HL-60/S4 treated with phorbol 12-myristate 13-acetate at 8.2 ng/mL for 4 days and 3 days (cell line): ENCODE results near the gene RNF130.

Experiments
- in situ Hi-C: fragments of 300-500 bp; cut with MboI; formaldehyde crosslinking; loops from 2 replicates; pipeline ENCODE4 v1.15.0; 2022; ENCODE audit warnings: low sequenced_read_pairs

The RNF130 gene

DNA sequence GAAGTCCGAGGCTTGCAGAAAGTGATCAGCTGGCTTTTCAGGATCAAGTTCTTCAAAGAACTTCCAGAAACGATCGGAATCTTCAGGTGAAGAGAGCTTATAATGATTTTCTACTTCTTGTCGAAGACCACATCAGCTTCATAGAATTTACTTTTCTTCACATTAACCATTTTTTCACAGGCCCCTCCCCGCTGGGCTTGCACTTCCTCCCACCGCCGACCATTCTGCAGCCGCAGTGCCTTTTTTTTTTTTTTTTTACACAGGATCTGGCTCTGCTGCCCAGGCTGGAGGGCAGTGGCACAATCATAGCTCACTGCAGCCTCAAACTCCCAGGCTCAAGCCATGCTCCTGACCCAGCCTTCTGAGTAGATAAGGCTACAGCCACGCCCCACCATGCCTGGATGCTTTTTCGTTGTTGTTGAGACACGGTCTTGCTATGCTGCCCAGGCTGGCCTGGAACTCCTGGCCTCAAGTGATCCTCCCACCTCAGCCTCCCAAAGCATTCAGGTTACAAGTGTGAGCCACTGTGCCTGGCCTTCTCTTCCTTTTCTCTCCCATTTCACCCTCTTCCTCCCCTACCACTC, 15.3 kb upstream of the RNF130 start:
- in situ Hi-C loops, result no loop called here

DNA sequence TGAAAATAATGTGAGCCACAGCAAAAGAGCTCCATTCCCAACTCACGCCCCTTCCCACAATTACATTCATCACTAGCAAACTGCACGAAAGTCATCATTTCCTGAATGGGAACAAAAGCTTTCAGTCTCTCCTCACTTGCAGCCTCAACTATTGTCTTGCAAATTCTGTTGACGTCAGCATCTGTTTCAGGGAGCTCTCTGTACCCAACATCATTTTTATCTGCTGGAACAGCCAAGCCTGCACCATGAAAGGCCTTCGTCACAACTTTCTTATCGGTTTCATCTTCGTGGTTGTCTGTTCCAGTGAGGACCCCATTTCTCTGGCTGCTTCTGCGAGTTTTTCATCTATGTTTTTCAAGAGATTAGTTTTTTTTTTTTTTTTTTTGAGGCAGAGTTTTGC, 14.3 kb upstream of the RNF130 start:
- in situ Hi-C loops, result no loop called here

DNA sequence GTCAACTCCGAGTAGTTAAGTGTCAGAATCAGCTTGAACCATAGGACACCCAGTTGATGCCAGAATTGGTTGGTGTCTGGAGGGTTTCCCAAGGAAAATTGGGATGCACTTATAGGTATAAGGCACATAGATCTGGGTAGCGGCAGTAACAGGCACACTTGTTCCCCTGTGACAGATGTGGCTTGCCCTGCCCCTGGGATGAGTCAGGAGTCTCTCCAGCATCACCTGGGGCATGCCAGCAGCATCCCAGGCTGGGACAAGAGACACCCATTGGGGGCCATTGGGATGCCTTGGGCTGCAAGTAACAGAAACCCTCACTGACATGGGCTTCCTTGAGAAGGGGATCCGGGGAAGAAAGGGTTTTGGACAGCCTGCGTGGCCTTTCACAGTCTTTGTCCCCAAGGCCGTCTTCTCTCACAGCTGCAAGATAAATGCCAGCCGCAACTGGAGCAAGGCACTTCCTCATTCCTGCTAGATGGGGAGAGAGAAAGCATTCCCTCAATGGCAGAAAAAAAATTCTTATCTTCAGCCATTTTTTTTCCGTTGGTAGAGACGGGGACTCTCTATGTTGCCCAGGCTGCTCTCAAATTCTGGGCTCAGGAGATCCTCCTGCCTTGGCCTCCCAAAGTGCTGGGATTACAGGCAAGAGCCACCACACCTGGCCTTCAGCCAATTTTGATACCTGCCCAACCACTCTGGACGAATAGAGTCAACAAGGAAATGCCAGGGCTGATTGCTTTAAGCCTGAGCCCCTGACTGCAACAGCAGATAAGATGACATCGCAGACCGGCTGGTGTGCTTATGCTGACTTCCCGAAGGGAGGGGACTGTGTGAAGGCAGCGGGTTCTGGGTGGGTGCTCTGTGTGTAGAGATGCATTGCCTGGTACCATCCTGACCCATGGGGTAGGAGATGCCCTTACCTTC, 13.3 kb upstream of the RNF130 start:
- in situ Hi-C loops, result no loop called here

DNA sequence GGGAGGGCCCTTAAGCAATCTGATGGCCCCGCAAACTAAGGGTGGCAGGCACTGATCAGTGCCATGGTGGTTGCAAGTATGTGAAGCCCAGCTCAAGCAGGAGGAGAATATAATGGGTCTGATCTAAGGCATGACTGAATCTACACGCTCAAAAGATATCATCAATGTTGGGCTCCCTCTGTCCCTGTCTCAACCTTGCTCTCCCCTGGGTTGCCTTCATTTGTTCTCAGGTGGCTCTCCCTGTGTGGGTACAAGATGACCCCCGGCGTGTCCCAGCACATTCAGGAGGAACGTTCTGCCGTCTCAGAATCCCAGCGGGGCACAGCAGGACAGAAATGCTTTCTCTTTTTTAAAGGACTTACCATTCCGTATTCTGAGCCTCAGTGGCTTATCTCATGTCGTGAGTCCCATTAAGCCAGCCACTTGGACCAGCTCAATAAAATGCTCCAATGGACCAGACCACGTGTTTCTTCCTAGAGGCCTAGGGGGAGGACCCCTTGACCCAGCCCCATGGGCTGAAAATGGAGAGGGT, 12.0 kb upstream of the RNF130 start:
- in situ Hi-C loops, result no loop called here

DNA sequence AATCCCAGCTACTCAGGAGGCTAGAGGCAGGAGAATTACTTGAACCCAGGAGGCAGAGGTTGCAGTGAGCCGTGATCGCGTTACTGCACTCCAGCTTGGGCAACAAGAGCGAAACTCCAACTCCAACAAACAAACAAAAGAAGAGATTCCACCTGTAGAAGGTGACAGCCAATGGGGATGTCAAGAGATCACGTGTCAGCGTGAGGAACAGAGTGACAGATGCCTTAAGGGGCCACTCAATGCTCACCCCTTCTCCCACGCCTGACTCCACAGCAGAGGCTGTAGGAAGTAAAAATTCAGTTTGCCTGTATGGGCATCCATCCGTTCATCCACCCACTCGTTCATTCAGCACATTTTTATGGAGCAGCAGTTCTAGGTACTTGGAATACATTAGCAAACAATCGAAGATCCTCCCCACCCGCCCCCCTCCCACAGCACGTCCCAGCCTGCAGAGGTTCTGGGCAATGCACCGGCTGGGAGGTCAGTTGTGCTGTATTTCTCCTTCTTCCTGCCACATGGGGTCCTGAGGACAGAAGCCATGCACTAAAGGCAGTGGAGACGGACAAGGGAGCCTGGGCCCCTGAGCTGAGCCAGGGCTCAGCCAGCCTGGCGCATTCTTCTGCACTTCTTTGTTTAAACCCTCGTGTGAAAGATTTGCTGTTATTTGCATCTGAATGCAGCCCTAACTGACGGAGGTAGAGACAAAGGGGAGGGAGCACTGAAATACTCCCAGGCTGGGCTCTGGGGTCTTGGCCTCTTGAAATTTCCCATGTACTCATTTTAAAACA, 11.3 kb upstream of the RNF130 start:
- in situ Hi-C loops, result no loop called here

DNA sequence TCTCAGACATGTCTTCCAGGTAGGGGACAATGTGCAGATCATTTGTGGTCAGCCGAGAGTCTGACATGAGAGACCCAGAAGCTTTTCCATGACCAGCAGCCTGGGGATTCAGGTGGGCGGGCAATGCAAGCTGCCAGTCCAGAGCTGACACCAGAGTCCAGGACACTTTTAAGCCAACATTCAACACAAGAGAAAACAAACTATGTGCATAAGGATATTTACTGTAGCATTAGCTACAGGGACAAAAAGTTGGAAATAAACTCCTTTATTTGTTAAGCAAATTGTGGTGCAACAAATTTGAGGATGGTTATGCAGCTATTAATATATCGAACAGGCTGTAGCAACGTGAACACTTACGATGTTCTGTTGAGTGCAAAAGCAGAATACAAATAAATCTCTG, 9.9 kb upstream of the RNF130 start:
- in situ Hi-C loops, result no loop called here

DNA sequence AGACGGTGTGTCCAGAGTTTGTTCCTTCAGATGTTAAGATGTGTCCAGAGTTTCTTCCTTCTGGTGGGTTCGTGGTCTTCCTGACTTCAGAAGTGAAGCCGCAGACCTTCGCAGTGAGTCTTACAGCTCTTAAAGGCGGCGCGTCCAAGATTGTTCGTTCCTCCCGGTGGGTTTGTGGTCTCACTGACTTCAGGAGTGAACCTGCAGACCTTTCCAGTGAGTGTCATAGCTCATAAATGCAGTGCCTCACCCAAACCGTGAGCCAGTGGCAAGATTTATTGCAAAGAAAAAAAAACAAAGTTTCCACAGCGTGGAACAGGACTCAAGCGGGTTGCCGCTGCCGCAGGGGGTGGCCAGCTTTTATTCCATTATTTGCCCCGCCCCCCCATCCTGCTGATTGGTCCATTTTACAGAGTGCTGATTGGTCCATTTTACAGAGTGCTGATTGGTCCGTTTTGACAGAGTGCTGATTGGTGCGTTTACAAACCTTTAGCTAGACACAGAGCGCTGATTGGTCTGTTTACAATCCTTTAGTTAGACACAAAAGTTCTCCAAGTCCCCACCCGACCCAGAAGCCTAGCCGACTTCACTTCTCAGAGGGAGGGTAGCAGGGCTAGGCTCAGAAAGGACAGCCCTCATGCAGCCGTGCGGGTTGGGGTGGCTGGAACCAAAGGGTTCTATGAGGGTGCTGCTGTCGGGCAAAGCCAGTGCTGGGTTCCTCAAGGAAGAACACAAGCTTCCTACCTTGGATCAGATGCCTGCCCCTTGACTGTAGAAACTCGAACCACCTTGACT, 9.1 kb upstream of the RNF130 start:
- in situ Hi-C loops, result no loop called here

DNA sequence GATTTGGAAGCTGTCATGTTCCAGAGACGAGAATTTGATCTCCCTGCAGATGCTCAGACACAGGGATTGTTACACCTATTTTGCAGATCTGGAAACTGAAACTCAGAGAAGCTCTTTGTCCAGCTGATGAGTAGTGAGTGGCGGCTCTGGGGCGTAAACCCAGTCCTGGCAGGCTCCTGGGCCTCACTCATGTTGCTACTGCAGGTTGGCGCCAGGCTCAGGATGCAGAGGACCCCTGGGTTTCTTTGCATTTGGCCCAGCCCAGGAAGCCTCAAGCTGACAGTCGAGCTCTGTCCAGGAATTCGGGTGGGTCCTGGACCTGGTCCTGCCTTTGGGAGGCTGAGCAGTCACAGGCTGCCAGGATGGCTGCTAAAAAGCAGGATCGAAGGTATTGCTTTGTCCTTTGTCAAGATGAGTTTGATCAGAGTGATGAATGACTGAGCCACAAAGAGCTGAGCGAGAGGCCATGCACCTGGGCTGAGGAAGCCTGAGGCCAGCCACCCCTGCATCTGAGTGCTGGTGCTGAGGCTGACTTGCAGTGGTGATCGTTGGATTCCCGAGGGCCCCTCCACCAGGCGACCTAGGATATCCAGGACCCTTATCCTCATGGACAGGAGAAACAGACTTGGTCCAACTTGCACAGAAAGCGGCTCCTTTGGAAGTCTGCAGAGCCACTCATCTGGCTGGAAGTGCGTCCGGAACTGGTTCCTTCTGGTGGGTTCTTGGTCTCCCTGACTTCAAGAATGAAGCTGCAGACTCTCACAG, 8.3 kb upstream of the RNF130 start:
- in situ Hi-C loops, result no loop called here

DNA sequence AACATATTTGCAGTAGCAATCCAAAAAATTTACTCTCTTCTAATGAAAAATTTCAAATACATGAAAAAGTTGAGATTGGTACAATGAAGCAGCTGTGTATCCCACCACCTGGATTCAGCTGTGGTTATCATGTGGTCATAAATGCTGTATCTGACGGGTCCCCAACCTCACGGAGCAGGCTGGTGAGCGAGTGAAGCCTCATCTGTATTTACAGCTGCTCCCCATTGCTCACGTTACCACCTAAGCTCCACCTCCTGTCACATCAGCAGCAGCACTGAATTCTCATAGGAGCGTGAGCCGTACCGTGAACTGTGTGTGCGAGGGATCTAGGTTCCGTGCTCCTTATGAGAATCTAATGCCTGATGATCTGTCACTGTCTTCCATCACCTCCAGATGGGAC, 6.8 kb upstream of the RNF130 start:
- in situ Hi-C loops, result no loop called here

DNA sequence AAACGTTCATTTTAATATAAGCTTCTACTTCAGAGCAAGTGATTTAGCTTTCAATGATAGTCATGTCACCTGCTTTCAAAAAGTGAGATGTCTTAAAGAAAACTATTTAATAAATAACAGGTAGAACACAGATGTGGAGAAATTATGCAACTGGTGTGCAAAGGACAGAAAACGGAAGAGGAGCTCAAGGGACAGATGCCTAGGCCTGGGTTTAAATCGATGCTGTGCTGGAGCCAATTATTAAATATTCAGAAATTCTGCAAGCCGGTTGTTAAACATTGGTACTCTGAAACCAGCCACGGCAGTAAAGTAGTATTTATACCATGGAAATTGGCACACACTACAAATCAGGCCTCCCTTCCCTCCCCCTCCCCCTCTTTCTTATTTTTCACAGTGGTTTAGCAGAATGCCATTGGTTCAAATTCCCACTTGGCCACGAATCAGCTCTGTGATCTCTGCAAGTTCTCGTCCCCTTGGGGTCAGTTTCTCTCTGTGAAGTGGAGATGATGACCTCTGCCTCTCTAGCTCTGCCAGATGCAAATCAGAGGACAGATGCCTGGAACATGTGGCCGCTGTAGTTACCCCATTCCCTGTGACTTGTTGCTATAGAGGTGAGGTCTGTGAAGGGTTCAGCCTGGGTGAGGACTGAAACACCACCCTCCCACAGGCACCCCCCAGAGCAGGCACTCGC, 6.2 kb upstream of the RNF130 start:
- in situ Hi-C loops, result no loop called here

DNA sequence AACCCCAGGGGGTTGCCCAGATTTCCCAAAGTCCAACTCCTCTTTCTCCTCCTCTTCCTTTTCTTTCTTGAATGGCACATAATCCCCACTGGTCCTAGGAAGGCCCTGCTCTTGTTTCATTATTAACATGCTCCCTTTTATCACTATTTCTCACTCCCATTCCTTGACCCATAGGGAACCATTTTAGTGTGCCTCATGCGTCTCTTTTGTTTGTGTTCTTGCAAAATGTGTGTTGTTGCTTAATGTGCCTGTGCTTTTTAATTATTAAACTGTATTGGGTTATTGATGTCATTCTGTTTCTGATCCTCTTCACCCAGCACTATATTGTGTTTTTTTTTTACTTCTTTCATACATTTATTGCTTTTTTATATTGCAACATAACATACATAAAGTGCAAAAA, 4.1 kb upstream of the RNF130 start:
- in situ Hi-C loops, result no loop called here

DNA sequence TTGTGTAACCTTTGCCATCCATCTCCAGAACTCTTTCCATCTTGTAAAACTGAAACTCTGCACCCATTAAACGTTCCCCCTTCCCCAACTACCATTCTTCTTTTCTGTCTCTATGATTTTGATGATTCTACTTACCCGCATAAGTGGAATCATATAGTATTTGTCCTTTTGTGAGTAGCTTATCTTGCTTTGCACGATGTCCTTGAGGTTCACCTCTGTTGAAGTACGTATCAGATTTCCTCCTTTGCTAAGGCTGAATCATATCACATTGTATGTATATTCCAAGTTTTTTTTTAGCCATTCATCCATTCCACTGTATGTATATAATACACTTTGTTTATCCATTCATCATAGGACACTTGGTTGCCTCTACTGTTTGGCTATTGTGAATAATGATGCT, 2.9 kb upstream of the RNF130 start:
- in situ Hi-C loops, result no loop called here

DNA sequence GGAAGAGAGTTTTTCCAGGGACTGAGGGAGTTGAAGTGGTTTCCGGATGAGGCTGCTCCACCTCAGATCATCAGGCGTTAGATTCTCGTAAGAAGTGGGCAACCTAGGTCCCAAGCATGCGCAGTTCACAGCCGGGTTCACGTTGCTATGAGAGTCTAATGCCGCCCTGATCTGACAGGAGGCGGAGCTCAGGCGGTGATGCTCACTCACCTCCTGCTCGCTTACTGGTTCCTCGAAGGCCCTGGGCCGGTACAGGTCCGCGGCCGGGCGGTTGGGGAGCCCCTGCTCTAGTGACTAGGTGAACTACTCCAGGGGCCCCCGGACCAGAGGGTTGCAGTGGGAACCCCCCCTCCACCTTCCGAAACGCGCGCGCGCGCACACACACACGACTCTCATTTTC, 997 bp upstream of the RNF130 start:
- in situ Hi-C loops, result no loop called here

DNA sequence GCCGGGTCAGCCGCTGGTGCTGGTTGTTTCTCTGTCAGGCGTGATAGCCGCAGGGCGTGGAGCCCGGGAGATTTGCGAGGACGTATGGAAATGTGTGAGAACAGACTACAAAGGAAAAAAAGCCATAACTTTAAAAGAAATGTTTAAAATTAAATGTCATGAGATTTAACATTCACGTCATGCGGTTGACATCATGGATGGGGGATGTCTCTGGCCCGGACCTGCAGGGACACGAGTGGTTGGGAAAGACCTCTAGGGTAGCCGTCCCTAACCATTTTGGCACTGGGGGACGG, 643 bp upstream of the RNF130 start:
- in situ Hi-C loops, result no loop called here

DNA sequence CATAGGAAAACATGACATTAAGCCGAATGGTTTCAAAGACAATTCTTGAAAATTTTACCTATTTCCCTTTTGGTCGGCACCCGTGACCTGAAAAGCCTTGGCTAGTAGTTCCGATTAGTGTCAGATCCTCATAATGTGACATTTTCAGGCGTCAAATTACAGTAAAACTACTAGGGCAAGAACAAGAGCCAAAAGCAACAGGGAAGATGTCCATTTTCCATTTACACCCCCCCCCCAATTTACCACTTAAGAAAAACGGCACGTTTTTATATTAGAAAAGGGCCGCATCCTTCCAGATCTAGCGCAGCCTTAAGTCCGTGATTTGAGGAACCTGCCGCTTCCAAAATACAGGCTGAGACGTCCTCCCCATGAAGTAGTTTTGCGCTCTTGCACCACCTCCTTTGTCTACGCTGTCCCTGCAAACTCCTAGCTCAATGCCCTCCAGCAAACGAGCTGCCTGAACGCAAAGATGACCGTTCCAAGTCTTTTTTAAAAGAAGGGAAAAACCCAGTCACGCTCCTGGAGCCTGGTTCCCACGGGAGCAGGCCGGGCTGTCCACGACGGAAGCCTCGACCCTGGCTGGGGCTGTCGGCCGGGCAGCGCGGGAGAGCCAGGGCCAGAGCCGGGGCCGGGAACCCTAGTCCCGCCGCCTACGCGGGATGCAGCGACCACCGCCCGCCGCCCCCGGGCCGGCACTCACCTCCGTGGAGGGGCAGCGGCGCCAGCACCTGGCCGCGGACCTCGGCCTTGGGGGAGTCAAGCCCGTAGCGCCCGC, 616 bp downstream of the RNF130 start:
- in situ Hi-C loops, result no loop called here

DNA sequence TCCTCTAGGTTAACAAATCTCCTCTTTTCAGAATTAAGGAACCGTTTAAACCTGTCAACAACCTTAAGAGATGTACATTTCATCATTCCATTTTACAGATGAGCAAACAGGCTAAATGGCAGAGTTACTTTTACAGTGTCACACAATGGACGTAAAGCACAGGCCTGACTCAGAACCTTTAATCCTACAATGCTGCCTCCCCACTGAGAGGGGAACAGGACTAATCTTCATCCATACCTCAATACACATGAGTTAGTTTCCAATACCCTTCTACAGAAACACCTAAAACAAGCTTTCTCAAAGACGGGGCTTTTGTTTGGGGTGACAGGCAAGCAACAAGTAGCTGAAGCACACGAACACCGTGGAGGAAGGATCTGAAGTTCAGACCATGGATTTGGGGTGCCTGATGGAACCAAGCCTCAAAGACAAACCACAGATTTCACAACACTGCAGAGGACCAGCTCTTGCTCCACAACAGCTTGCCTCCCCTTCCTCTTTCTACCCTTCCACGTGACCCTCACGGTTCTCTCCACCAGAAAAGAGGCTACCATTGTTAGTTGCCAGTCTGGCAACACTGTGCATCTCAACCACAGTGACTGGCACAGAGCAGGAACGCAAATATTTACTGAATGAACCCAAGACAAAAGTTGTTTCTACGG, 1.8 kb downstream of the RNF130 start:
- in situ Hi-C loops, result no loop called here

DNA sequence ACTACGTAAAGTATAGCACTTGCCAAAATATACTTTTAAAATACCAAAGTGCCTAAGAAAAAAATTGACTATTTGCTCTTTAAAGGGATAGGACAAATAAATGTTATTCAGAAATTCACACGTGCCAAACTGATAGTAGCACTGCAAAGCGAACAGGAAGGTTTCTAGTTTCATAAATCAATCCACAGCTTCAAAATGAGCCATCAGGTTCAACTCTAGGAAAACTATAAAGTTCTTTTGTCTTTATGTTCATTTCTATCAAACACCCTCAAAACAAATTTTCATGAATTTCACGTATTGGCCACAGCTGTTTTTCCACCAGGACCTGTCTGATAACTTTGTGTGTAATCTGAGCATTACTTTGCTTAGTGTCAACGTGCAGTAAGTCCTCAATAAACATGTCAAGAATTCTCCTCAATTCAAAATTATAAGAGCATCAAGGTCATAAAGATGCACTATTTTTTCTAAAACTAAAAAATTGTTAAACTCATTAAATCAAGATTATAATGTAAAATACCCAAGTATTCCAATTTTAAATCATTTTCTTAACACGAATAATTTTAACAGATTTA, 3.0 kb downstream of the RNF130 start:
- in situ Hi-C loops, result no loop called here

DNA sequence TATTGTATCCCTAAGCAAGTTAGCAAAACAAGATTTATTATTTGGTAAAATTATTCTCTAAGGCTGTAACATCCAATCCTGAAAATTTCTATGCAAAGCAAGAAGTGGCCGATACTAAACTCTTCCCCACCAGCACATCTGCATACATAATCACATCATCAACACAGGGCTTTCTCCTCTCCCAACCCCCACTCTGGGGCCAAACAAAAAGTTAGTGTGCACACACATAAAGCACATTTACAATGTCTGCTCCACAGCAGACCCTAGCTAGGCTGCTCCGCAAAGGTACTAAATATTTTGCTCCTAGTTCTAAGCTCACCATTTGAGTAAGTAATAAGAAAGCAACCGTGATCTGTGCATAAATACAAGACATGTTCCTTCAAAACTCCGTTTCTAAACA, 3.6 kb downstream of the RNF130 start:
- in situ Hi-C loops, result no loop called here
